ENCODE data around the gene FAT2.

FAT2 gene

GRCh38 chr5:151569132-151570046, 21.7 kb downstream of the FAT2 start:
- Histone ChIP-seq H3K36me3 (ENCODE audit: control insufficient read depth, insufficient read depth, low read length) (no peaks in the 10 kb centered on the region), H3K9me3 (ENCODE audit: control insufficient read depth, low read length) (no peaks in the 10 kb centered on the region), H3K27ac (ENCODE audit: low read depth, low read length, severe bottlenecking) (no peak overlapping the region), H3K4me1 (ENCODE audit: control insufficient read depth, insufficient read depth, low read length, poor library complexity, severe bottlenecking) (no peaks in the 10 kb centered on the region), H3K4me3 (ENCODE audit: extremely low read depth, insufficient read depth, low read length, poor library complexity, severe bottlenecking) (no peak overlapping the region)
- WGBS, 2 experiments (ENCODE audit: insufficient coverage in 2 of 2), result 88 to 94% methylated on average over 3 to 5 of the region's 8 CpGs

DNA sequence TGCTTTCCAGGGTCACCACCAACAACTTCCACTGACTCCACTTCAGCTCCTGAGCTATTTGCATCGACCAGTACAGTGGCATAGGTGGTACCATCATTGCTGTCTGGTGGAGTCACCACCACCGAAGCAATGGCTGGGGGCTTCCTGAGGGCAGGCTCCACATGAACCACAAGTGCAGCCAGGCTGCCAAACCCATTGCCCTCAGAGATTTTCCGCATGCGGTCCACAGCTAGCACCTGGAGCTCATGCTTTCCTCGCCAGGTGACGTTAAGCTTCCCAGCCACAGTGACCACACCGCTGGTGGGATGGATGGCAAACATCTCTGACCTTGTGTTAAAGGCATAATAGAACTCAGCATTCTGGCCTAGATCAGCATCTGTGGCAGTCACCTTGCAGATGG, 23.1 kb downstream of the FAT2 start:
- Histone ChIP-seq H3K27ac (ENCODE audit: low read depth, low read length, severe bottlenecking) (no peak overlapping the region), H3K4me1 (ENCODE audit: control insufficient read depth, insufficient read depth, low read length, poor library complexity, severe bottlenecking) (no peaks in the 10 kb centered on the region), H3K36me3 (ENCODE audit: control insufficient read depth, insufficient read depth, low read length) (no peaks in the 10 kb centered on the region), H3K4me3 (ENCODE audit: extremely low read depth, insufficient read depth, low read length, poor library complexity, severe bottlenecking) (no peak overlapping the region), H3K9me3 (ENCODE audit: control insufficient read depth, low read length) (no peaks in the 10 kb centered on the region)
- WGBS, 2 experiments (ENCODE audit: insufficient coverage in 2 of 2), result 93 to 98% methylated on average over 6 to 7 of the region's 7 CpGs

DNA sequence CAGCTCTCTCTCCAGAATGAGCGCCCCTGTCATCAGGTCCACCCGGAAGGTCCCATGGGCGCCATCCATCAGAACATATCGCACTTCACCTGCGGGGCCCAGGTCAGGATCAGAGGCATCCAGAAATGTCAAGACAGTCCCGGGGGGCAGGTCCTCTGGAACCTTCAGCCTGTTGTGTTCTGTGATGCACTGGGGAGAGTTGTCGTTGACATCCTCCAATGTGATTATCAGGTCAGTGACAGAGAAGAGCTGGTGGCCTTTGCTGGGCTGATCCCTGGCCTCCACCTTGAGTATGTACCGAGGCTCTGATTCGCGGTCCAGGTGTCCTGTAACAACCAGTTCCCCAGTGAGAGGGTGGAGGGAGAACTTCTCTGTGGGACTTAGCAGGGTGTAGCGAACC, 25.2 kb downstream of the FAT2 start:
- WGBS, 2 experiments (ENCODE audit: insufficient coverage in 2 of 2), result 93 to 97% methylated on average over 10 to 11 of the region's 11 CpGs
- H3K36me3 ChIP-seq (ENCODE audit: control insufficient read depth, insufficient read depth, low read length), result no peaks in the 10 kb centered on the region
- no peaks in the 10 kb centered on the region for H3K9me3 ChIP-seq (ENCODE audit: control insufficient read depth, low read length)
- H3K27ac ChIP-seq (ENCODE audit: low read depth, low read length, severe bottlenecking), result no peak overlapping the region
- no peak overlapping the region for H3K4me3 ChIP-seq (ENCODE audit: extremely low read depth, insufficient read depth, low read length, poor library complexity, severe bottlenecking)
- H3K4me1 ChIP-seq (ENCODE audit: control insufficient read depth, insufficient read depth, low read length, poor library complexity, severe bottlenecking), result no peaks in the 10 kb centered on the region

DNA sequence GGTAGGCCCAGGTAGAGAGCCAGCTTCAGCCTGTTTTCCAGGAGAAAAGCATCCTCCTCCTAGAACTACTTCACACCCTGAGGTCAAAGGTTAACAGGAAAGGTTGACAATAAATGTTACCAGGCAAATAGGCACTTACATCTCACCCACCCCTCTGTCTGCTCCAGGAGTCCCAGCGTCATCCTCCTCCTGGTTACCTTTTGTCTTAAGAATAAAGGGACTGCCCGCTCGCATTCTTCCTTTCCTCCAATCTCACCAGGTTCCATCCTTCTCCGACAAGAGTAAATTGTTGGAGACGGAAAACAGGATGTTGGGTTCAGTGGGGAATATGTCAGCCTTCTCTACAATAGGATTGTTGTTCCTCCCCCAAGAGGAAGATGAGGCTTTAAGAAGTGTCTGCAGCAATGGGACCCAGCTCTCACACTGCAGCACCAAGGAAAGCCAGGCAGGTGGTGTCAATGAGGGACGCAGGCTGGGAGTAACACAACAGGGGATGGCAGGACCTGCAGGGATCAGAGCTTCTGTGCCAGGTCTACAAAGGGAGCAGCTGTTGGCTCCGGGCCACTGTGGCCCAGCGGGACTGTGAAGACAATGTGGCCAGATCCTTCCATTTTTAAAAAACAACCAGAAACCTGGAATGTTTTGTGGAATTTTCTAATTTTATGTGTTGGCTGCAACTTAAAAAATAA, 29.0 kb downstream of the FAT2 start:
- 67 to 80% methylated on average over 1 to 4 of the region's 8 CpGs for WGBS, 2 experiments (ENCODE audit: insufficient coverage in 2 of 2)
- Histone ChIP-seq H3K27ac (ENCODE audit: low read depth, low read length, severe bottlenecking) (no peak overlapping the region), H3K9me3 (ENCODE audit: control insufficient read depth, low read length) (no peaks in the 10 kb centered on the region), H3K36me3 (ENCODE audit: control insufficient read depth, insufficient read depth, low read length) (no peaks in the 10 kb centered on the region), H3K4me3 (ENCODE audit: extremely low read depth, insufficient read depth, low read length, poor library complexity, severe bottlenecking) (no peak overlapping the region), H3K4me1 (ENCODE audit: control insufficient read depth, insufficient read depth, low read length, poor library complexity, severe bottlenecking) (no peaks in the 10 kb centered on the region)

DNA sequence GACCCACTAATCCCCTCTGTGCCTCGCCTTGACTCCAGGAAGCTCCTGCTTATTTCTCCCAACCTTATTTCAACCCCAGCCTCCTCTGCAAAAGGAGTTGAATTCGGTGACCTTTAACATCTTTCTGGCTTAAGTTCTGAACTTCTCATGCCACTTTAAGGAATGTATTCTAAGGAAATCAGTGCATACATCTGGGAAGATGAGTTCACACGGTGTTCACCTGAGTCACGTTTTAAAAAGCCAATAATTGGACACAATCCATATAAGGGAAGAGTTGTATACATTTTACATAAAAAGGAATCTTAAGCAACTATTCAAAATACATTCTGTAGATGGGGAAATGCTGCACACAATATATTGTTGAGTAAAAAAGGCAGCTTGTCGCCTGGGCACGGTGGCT, 33.2 kb downstream of the FAT2 start:
- Histone ChIP-seq H3K4me3 (ENCODE audit: extremely low read depth, insufficient read depth, low read length, poor library complexity, severe bottlenecking) (no peak overlapping the region), H3K9me3 (ENCODE audit: control insufficient read depth, low read length) (no peaks in the 10 kb centered on the region), H3K27ac (ENCODE audit: low read depth, low read length, severe bottlenecking) (no peak overlapping the region), H3K4me1 (ENCODE audit: control insufficient read depth, insufficient read depth, low read length, poor library complexity, severe bottlenecking) (no peaks in the 10 kb centered on the region), H3K36me3 (ENCODE audit: control insufficient read depth, insufficient read depth, low read length) (no peaks in the 10 kb centered on the region)
- 89 to 90% methylated on average over 1 to 2 of the region's 6 CpGs for WGBS, 2 experiments (ENCODE audit: insufficient coverage in 2 of 2)

DNA sequence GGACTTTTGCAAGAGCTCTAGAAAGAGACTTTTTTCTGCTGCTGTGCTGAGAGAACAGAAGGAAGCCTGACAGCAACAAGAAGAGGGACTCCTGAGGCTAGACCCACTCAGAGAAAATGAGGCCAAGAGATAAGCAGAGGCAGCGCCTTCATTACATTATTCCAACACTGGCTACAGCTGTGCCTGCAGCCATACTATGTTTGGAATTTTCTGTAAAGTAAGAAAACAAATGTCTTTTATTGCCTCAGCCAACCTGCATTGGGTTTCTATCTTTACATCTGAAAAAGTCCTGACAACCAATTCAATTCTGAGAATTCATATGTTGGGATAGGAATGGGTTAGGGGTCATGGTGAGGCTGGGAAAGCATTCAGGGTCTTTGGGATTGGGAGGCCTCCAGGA, 33.7 kb downstream of the FAT2 start:
- WGBS, 2 experiments (ENCODE audit: insufficient coverage in 2 of 2), result no CpG with 5 or more reads among the region's 1 CpG

GRCh38 chr5:151556806-151557205, 34.3 kb downstream of the FAT2 start:
- Histone ChIP-seq H3K36me3 (ENCODE audit: control insufficient read depth, insufficient read depth, low read length) (no peaks in the 10 kb centered on the region), H3K9me3 (ENCODE audit: control insufficient read depth, low read length) (no peaks in the 10 kb centered on the region), H3K27ac (ENCODE audit: low read depth, low read length, severe bottlenecking) (no peak overlapping the region), H3K4me3 (ENCODE audit: extremely low read depth, insufficient read depth, low read length, poor library complexity, severe bottlenecking) (no peak overlapping the region), H3K4me1 (ENCODE audit: control insufficient read depth, insufficient read depth, low read length, poor library complexity, severe bottlenecking) (no peaks in the 10 kb centered on the region)
- 82 to 92% methylated on average over 4 to 5 of the region's 6 CpGs for WGBS, 2 experiments (ENCODE audit: insufficient coverage in 2 of 2)

More for the DNA sequence above, 33.7 kb downstream of the FAT2 start:
- H3K4me3 ChIP-seq (ENCODE audit: extremely low read depth, insufficient read depth, low read length, poor library complexity, severe bottlenecking), result no peak overlapping the region
- H3K9me3 ChIP-seq (ENCODE audit: control insufficient read depth, low read length), result no peaks in the 10 kb centered on the region
- H3K36me3 ChIP-seq (ENCODE audit: control insufficient read depth, insufficient read depth, low read length), result no peaks in the 10 kb centered on the region
- no peak overlapping the region for H3K27ac ChIP-seq (ENCODE audit: low read depth, low read length, severe bottlenecking)
- H3K4me1 ChIP-seq (ENCODE audit: control insufficient read depth, insufficient read depth, low read length, poor library complexity, severe bottlenecking), result no peaks in the 10 kb centered on the region

GRCh38 chr5:151555760-151556576, 35.2 kb downstream of the FAT2 start:
- Histone ChIP-seq H3K27ac (ENCODE audit: low read depth, low read length, severe bottlenecking) (no peak overlapping the region), H3K9me3 (ENCODE audit: control insufficient read depth, low read length) (no peaks in the 10 kb centered on the region), H3K4me3 (ENCODE audit: extremely low read depth, insufficient read depth, low read length, poor library complexity, severe bottlenecking) (no peak overlapping the region), H3K4me1 (ENCODE audit: control insufficient read depth, insufficient read depth, low read length, poor library complexity, severe bottlenecking) (no peaks in the 10 kb centered on the region), H3K36me3 (ENCODE audit: control insufficient read depth, insufficient read depth, low read length) (no peaks in the 10 kb centered on the region)
- WGBS, 2 experiments (ENCODE audit: insufficient coverage in 2 of 2), result 88 to 96% methylated on average over 3 of the region's 4 CpGs

DNA sequence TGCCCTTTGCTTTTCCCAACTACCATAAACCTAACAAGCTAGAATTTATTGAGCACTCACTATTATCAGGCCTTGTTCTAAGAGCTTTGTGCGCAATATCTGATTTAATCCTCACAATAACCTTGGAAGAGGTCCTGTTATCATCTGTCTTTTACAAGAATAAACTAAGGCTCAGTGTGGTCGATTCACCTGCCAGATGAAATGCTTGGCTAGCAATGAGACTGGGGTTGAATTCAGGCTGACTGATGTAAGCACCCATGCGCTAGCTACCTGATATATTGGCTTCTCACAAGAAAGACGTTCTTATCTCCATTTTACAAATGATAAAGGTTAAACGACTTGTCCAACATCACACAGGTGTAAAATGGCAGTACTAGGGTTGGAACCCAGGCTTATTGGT, 37.4 kb downstream of the FAT2 start:
- H3K4me1 ChIP-seq (ENCODE audit: control insufficient read depth, insufficient read depth, low read length, poor library complexity, severe bottlenecking), result no peaks in the 10 kb centered on the region
- H3K9me3 ChIP-seq (ENCODE audit: control insufficient read depth, low read length), result no peaks in the 10 kb centered on the region
- WGBS, 2 experiments (ENCODE audit: insufficient coverage in 2 of 2), result 73 to 82% methylated on average over 2 of the region's 5 CpGs
- H3K36me3 ChIP-seq (ENCODE audit: control insufficient read depth, insufficient read depth, low read length), result no peaks in the 10 kb centered on the region
- no peak overlapping the region for H3K27ac ChIP-seq (ENCODE audit: low read depth, low read length, severe bottlenecking)
- no peak overlapping the region for H3K4me3 ChIP-seq (ENCODE audit: extremely low read depth, insufficient read depth, low read length, poor library complexity, severe bottlenecking)

DNA sequence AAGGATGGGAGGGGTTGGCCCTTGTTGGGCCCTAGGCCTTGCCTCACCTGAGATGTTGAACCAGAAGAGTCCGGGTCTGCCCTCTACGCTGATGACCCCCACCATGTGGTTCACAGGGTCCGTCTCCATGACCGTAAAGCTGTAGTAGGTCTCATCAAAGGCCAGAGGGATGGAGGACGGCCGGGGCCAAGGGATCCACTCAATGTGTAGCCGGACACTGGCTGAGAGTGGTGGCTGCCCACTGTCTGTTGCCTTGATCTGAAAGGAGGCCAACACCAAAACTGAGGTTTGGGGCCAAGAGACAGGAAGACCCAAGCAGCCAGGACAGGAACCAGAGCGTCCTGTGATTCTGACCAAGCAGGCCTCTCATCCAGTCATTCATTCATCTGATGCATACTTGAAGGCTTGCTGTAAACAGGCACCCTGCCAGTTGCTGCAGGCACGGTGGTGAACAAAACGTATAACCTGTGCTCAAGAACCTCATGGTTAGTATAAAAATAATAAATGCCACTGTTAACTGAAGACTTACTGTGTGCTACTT, 37.9 kb downstream of the FAT2 start:
- 97% methylated on average over 8 of the region's 10 CpGs for whole genome bisulfite sequencing, 2 experiments (ENCODE audit: insufficient coverage in 2 of 2)
- H3K4me1 ChIP-seq (ENCODE audit: control insufficient read depth, insufficient read depth, low read length, poor library complexity, severe bottlenecking), result no peaks in the 10 kb centered on the region

More for the DNA sequence above, 37.9 kb downstream of the FAT2 start:
- Histone ChIP-seq H3K4me3 (ENCODE audit: extremely low read depth, insufficient read depth, low read length, poor library complexity, severe bottlenecking) (no peak overlapping the region), H3K9me3 (ENCODE audit: control insufficient read depth, low read length) (no peaks in the 10 kb centered on the region), H3K27ac (ENCODE audit: low read depth, low read length, severe bottlenecking) (no peak overlapping the region), H3K36me3 (ENCODE audit: control insufficient read depth, insufficient read depth, low read length) (no peaks in the 10 kb centered on the region)
